ENCODE data around the gene CNOT3. TPM values are rescaled to one million over a fixed set of nuclear protein-coding genes. Genes with fewer than 3 reads are reported as not detected.

Gene CNOT3
- total and polyA plus RNA-seq, 9 of the 15 experiments (the other 6 are each of a cell fraction or from before 2014, with no cell fraction given): 0.27 to 60.4 (median 9.9) TPM

DNA sequence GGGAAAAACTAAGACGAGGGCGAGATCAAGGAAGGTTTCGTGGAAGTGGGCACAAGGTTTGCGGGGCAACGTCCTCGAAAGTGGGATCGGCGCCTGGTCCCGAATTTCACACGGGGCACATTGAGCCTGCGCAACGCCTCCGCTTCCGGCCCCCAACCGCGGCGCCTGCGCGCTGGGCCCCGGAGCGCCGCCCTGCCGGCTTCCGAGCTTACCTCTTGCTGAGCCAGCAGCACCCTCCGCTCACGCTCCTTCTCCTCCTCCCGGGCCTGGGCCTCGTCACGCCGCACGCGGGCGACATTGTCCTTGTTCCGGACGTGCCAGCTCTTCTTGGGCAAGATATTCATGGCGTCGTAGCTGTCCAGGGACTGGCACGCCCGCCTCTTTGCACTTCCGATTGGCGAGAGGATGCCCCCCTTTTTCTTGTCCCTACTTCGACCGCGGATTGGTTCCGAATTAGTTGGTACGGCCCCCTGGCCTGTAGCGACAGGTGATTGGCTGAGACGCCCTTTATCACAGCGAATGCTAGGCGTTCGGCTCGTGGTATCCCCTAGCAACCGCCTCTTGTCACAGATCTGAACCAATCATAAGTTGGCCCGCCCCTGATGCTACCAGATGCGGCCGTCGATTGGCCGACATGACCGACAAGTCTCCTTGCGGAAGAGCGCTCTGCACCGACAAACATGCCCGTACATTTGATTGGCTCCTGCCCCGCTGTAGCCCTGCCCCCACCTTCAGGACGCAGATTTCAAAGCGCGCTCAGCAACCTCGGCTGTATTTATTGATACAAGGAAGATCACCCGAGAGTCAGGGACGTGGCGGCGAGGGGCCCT lies 22.0 kb downstream of the CNOT3 start, which contains the start of gene LENG1 (continued):
- TF ChIP-seq E2F4 (CRISPR knock-in tag; IDR thresholded peaks at IDR 0.05; ENCODE audit: low read depth): peak; percentile 75; the same call in 1 of the 2 replicates
- TF ChIP-seq ZNF197 (CRISPR knock-in tag; IDR thresholded peaks at IDR 0.05; ENCODE audit: low read depth): no peak
- TF ChIP-seq ASH1L (IDR thresholded peaks at IDR 0.05; ENCODE audit: borderline replicate concordance, low read depth, partially characterized antibody): peak; percentile 98
- peak; percentile 71; the same call in 1 of the 2 replicates for TF ChIP-seq SP1 (CRISPR knock-in tag; IDR thresholded peaks at IDR 0.05)
- no peak for TF ChIP-seq ZNF239 (CRISPR knock-in tag; IDR thresholded peaks at IDR 0.05)
- TF ChIP-seq ZFX (CRISPR knock-in tag; IDR thresholded peaks at IDR 0.05): peak; percentile 4; the same call in 1 of the 2 replicates
- TF ChIP-seq ESRRB (CRISPR knock-in tag; IDR thresholded peaks at IDR 0.05; ENCODE audit: borderline replicate concordance): no peak
- TF ChIP-seq EP300 (IDR thresholded peaks at IDR 0.05; ENCODE audit: low read length): no peak
- TF ChIP-seq FIP1L1 (IDR thresholded peaks at IDR 0.05; ENCODE audit: low read depth, low read length, poor library complexity, severe bottlenecking): peak; percentile 70
- TF ChIP-seq, protein P1, sequence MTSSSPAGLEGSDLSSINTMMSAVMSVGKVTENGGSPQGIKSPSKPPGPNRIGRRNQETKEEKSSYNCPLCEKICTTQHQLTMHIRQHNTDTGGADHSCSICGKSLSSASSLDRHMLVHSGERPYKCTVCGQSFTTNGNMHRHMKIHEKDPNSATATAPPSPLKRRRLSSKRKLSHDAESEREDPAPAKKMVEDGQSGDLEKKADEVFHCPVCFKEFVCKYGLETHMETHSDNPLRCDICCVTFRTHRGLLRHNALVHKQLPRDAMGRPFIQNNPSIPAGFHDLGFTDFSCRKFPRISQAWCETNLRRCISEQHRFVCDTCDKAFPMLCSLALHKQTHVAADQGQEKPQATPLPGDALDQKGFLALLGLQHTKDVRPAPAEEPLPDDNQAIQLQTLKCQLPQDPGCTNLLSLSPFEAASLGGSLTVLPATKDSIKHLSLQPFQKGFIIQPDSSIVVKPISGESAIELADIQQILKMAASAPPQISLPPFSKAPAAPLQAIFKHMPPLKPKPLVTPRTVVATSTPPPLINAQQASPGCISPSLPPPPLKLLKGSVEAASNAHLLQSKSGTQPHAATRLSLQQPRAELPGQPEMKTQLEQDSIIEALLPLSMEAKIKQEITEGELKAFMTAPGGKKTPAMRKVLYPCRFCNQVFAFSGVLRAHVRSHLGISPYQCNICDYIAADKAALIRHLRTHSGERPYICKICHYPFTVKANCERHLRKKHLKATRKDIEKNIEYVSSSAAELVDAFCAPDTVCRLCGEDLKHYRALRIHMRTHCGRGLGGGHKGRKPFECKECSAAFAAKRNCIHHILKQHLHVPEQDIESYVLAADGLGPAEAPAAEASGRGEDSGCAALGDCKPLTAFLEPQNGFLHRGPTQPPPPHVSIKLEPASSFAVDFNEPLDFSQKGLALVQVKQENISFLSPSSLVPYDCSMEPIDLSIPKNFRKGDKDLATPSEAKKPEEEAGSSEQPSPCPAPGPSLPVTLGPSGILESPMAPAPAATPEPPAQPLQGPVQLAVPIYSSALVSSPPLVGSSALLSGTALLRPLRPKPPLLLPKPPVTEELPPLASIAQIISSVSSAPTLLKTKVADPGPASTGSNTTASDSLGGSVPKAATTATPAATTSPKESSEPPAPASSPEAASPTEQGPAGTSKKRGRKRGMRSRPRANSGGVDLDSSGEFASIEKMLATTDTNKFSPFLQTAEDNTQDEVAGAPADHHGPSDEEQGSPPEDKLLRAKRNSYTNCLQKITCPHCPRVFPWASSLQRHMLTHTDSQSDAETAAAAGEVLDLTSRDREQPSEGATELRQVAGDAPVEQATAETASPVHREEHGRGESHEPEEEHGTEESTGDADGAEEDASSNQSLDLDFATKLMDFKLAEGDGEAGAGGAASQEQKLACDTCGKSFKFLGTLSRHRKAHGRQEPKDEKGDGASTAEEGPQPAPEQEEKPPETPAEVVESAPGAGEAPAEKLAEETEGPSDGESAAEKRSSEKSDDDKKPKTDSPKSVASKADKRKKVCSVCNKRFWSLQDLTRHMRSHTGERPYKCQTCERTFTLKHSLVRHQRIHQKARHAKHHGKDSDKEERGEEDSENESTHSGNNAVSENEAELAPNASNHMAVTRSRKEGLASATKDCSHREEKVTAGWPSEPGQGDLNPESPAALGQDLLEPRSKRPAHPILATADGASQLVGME (CRISPR knock-in tag; IDR thresholded peaks at IDR 0.05): 0 out of 2 replicates have a peak, but pooled peaks have one; percentile 39
- no peak for TF ChIP-seq PRPF4 (IDR thresholded peaks at IDR 0.05; ENCODE audit: insufficient read depth, low read depth, low read length, poor library complexity, severe bottlenecking)
- TF ChIP-seq POLR2A (conservative IDR thresholded peaks at IDR 0.05): peak; percentile 89
- peak; percentile 81 for TF ChIP-seq RB1 (IDR thresholded peaks at IDR 0.05; ENCODE audit: low read depth)
- peak; percentile 82 for TF ChIP-seq RBBP5 (IDR thresholded peaks at IDR 0.05; ENCODE audit: borderline replicate concordance, insufficient read depth, low read length, poor library complexity, severe bottlenecking)
- TF ChIP-seq ETV5 (CRISPR knock-in tag; IDR thresholded peaks at IDR 0.05; ENCODE audit: low read depth): peak; percentile 88
- TF ChIP-seq, protein P2, sequence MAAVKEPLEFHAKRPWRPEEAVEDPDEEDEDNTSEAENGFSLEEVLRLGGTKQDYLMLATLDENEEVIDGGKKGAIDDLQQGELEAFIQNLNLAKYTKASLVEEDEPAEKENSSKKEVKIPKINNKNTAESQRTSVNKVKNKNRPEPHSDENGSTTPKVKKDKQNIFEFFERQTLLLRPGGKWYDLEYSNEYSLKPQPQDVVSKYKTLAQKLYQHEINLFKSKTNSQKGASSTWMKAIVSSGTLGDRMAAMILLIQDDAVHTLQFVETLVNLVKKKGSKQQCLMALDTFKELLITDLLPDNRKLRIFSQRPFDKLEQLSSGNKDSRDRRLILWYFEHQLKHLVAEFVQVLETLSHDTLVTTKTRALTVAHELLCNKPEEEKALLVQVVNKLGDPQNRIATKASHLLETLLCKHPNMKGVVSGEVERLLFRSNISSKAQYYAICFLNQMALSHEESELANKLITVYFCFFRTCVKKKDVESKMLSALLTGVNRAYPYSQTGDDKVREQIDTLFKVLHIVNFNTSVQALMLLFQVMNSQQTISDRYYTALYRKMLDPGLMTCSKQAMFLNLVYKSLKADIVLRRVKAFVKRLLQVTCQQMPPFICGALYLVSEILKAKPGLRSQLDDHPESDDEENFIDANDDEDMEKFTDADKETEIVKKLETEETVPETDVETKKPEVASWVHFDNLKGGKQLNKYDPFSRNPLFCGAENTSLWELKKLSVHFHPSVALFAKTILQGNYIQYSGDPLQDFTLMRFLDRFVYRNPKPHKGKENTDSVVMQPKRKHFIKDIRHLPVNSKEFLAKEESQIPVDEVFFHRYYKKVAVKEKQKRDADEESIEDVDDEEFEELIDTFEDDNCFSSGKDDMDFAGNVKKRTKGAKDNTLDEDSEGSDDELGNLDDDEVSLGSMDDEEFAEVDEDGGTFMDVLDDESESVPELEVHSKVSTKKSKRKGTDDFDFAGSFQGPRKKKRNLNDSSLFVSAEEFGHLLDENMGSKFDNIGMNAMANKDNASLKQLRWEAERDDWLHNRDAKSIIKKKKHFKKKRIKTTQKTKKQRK (IDR thresholded peaks at IDR 0.05; ENCODE audit: borderline replicate concordance, low read depth, low read length): peak; percentile 91

All from K562 (cell line).